AG10803 (cell line): ENCODE results near the gene CMPK2.

Source experiments
- DNase-seq: peaks from one replicate; pipeline ENCODE4 v3.0.0; 2010; ENCODE audit warnings: low read depth
- H3K4me3 ChIP-seq: 2 replicates; pipeline ENCODE4 v1.5.1; 2011; ENCODE audit warnings: mild to moderate bottlenecking, low read length, control low read depth
- TF ChIP-seq, protein P1 (sequence below): conservative IDR thresholded peaks from 2 replicates; pipeline ENCODE4 v1.5.1; 2011; ENCODE audit warnings: mild to moderate bottlenecking, low read length, control low read depth, inconsistent platforms

CMPK2 gene

DNA sequence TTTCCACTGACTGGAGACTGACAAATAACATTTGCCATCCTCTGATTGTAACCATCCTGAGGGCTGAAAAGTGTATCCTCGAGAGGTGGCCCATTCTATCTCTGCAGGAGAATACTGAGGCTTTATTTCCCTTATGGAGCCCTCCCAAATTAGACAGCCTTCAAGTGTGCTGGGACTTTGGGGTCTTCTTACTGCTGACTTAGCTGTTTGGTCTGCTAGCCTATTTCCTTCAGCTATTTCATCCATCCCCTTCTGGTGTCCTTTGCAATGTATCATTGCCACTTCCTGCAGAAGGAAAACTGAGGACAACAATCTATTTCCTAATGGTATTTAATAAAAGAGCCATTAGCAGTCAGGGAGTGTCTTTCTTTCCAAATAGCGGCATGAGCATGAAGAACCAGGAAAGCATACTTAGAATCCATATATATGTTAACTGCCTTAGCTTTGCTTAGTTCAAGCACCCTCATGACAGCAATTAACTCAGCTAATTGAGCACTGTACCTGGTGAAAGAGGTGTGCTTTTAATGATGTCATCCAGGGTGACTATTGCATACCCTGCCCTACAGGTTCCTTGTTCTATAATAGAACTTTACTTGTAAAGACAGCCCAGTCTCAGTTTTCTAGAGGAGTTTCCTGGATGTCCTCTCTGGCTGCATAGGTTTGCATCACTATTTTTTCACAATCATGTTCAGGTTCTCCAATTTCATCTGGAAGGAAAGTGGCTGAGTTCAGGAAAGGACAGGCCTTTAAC lies 24.0 kb downstream of the CMPK2 start:
- H3K4me3 ChIP-seq: no peak overlapping the region
- DNase-seq: no peak
- TF ChIP-seq, protein P1, sequence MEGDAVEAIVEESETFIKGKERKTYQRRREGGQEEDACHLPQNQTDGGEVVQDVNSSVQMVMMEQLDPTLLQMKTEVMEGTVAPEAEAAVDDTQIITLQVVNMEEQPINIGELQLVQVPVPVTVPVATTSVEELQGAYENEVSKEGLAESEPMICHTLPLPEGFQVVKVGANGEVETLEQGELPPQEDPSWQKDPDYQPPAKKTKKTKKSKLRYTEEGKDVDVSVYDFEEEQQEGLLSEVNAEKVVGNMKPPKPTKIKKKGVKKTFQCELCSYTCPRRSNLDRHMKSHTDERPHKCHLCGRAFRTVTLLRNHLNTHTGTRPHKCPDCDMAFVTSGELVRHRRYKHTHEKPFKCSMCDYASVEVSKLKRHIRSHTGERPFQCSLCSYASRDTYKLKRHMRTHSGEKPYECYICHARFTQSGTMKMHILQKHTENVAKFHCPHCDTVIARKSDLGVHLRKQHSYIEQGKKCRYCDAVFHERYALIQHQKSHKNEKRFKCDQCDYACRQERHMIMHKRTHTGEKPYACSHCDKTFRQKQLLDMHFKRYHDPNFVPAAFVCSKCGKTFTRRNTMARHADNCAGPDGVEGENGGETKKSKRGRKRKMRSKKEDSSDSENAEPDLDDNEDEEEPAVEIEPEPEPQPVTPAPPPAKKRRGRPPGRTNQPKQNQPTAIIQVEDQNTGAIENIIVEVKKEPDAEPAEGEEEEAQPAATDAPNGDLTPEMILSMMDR: no peak

DNA sequence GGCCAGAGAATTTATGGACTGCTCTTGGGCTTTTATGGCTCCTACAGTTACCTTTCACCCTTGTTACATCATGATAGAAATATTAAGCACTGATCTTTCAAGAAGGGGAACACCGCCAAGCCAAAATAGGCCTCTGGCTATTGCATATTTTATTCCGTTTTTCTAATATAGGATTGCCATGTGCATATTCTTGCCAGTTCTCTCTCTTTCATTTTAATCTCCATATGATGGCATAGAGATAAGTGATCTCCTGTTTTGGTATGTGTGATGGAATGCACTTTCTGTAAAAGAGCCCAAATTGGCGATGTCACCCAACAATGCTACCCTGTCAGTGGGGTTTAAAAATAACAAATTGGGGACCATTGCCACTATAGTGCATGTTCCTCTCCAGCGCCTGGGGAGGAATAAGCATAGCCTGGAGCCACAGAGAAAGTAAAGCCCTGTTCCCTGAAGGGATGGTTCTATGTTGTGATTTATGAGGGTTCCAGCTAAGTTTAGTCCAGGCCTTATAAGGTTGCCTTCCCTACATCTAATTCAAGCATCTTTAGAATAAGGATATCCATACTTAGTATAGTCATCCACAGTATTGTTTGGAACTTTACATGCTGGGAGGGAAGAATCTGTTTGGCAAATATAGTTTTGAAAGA lies 26.9 kb downstream of the CMPK2 start:
- no peak overlapping the region for H3K4me3 ChIP-seq
- TF ChIP-seq, protein P1: no peak
- DNase-seq: no peak

- no peak overlapping the region for H3K4me3 ChIP-seq
- DNase-seq: no peak
- TF ChIP-seq, protein P1: no peak
These were observed 30.2 kb downstream of the CMPK2 start for GRCh38 chr2:6835467-6835866.

GRCh38 chr2:6834163-6834562 lies 31.5 kb downstream of the CMPK2 start:
- H3K4me3 ChIP-seq: no peak overlapping the region
- DNase-seq: no peak
- TF ChIP-seq, protein P1: no peak

- TF ChIP-seq, protein P1: no peak
- no peak overlapping the region for H3K4me3 ChIP-seq
- no peak for DNase-seq
These were observed 32.5 kb downstream of the CMPK2 start for GRCh38 chr2:6833300-6833604.

GRCh38 chr2:6832596-6833299 lies 33.0 kb downstream of the CMPK2 start:
- DNase-seq: no peak
- TF ChIP-seq, protein P1: no peak
- H3K4me3 ChIP-seq: no peak overlapping the region
